Measurements from ENCODE around the gene CLDN7. TPM values are rescaled to one million over a fixed set of nuclear protein-coding genes. Genes with fewer than 3 reads are reported as not detected.
A peak's percentile ranks its signal among the peaks of the same experiment; 100 is the strongest.

CLDN7 gene
- total RNA-seq, 1 experiment from 2014 or later, result 177 TPM

DNA sequence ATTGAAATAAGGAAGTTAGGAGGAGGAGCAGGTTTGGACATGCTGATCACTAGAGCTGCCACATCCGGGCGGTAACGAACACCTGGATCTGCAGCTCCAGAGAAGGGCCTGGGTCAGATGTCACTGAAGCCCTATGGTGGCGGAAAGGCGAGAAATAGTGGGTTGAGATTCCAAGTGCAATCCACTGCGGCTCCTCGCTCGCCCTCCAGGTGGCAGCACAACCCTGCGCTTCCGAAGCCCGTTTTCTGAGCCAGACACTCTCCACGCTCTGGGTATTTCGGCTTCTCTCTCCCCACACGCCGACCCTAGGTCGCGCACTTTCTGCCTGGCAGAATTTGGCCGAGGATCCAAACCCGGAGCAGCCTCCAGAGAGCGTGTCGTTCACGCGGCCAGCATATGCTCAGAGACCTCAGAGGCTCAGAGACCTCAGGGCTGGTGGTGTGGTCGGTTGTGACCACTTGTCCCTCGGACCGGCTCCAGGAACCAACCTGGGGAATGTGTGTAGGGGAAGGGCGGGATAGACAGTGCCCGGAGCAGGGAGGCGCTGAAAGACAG, 18.3 kb upstream of the CLDN7 start:
- Mint-ChIP-seq H3K4me3 (peak overlapping the region; percentile 76 to 92), H3K27ac (peak overlapping the region in 2 of 3 experiments; percentile 77 to 90; a peak in 3 of 7 replicates), H3K4me1 (peaks cover 16 to 23% of the 10 kb centered on the region in 2 experiments), H3K27me3 (ENCODE audit: low read depth) (peaks cover 13% of the 10 kb centered on the region), H3K36me3 (ENCODE audit: insufficient read depth in 1 of 3, low read depth in 3 of 3) (peaks cover 0 to 7% (median 2%) of the 10 kb centered on the region in 3 experiments; a peak in 3 of 7 replicates), H3K9me3 (no peaks in the 10 kb centered on the region)
- Histone ChIP-seq H2BK20ac (ENCODE audit: low read depth, low read length, poor library complexity, severe bottlenecking) (no peak overlapping the region), H2BK5ac (ENCODE audit: insufficient read length, low read length) (no peak overlapping the region), H3K9me3 (ENCODE audit: control insufficient read depth, low read depth, low read length) (no peaks in the 10 kb centered on the region), H3K4me2 (ENCODE audit: insufficient read depth, insufficient read length, low read length) (peak overlapping the region; percentile 75), H4K8ac (replicated peaks; ENCODE audit: insufficient read length, low read depth, low read length) (no peak overlapping the region), H3K9ac (ENCODE audit: extremely low read depth, insufficient read length, low read length) (no peak overlapping the region), H3K56ac (ENCODE audit: insufficient read length, low read depth, low read length) (no peak overlapping the region), H3K23ac (ENCODE audit: insufficient read length, low read depth, low read length) (no peak overlapping the region), H4K91ac (ENCODE audit: insufficient read length, low read depth, low read length) (no peak overlapping the region), H3K79me2 (ENCODE audit: insufficient read depth, low read length) (no peaks in the 10 kb centered on the region), H2AK5ac (ENCODE audit: insufficient read length, low read length) (no peak overlapping the region), H3K18ac (ENCODE audit: insufficient read length, low read depth, low read length) (peak overlapping the region; percentile 41), H3K23me2 (ENCODE audit: insufficient read length, low read depth, low read length, poor library complexity, severe bottlenecking) (peaks cover 12% of the 10 kb centered on the region), H3K4me1 (ENCODE audit: insufficient read depth, low read length) (peaks cover 4% of the 10 kb centered on the region; the same call in 1 of the 2 replicates), H3K4ac (ENCODE audit: low read depth, low read length) (no peak overlapping the region), H3K14ac (ENCODE audit: insufficient read depth, low read length) (peak overlapping the region; percentile 55; the same call in 1 of the 2 replicates), H3T11ph (ENCODE audit: low read length) (no peak overlapping the region), H3K27me3 (ENCODE audit: insufficient read depth, low read length) (no peaks in the 10 kb centered on the region), H2BK15ac (ENCODE audit: low read depth, low read length) (no peak overlapping the region), H3K27ac (ENCODE audit: insufficient read length, low read depth, low read length) (peak overlapping the region; percentile 78), H3K79me1 (ENCODE audit: insufficient read depth, low read depth, low read length, poor library complexity, severe bottlenecking) (no peaks in the 10 kb centered on the region), H4K20me1 (ENCODE audit: control insufficient read depth, insufficient read depth, insufficient read length) (no peaks in the 10 kb centered on the region), H2AFZ (ENCODE audit: low read length) (peak overlapping the region; percentile 42), H4K5ac (ENCODE audit: insufficient read length, low read depth, low read length) (no peak overlapping the region), H2BK12ac (ENCODE audit: insufficient read length, low read depth, low read length) (no peak overlapping the region), H2BK120ac (ENCODE audit: low read depth, low read length, poor library complexity, severe bottlenecking) (no peak overlapping the region)
- whole genome bisulfite sequencing (ENCODE audit: extremely low coverage, insufficient read length, low lambda C conversion rate), result no CpG with 5 or more reads among the region's 29 CpGs
- DNase-seq, result peak; percentile 98
- TF ChIP-seq, protein P1, sequence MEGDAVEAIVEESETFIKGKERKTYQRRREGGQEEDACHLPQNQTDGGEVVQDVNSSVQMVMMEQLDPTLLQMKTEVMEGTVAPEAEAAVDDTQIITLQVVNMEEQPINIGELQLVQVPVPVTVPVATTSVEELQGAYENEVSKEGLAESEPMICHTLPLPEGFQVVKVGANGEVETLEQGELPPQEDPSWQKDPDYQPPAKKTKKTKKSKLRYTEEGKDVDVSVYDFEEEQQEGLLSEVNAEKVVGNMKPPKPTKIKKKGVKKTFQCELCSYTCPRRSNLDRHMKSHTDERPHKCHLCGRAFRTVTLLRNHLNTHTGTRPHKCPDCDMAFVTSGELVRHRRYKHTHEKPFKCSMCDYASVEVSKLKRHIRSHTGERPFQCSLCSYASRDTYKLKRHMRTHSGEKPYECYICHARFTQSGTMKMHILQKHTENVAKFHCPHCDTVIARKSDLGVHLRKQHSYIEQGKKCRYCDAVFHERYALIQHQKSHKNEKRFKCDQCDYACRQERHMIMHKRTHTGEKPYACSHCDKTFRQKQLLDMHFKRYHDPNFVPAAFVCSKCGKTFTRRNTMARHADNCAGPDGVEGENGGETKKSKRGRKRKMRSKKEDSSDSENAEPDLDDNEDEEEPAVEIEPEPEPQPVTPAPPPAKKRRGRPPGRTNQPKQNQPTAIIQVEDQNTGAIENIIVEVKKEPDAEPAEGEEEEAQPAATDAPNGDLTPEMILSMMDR (conservative IDR thresholded peaks at IDR 0.05), result peak; percentile 86

All from H9 (cell line).